A549 (cell line): ENCODE results near the gene BST1.
"Not testable (repeated sequence)": the region's sequence is repeated elsewhere in the genome, so short reads cannot be mapped to it uniquely, and the experiment has no call there.

Experiments
- CTCF ChIP-seq: fragments of >200 bp; sonication (Bioruptor Twin); formaldehyde crosslinking; IDR thresholded peaks from 3 replicates; pipeline ENCODE4 v1.5.1; 2016
- E2F6 ChIP-seq: IDR thresholded peaks from 2 replicates; pipeline ENCODE4 v1.6.1; 2012; ENCODE audit warnings: low read depth, borderline replicate concordance
- EP300 ChIP-seq, 2 experiments: fragments of >200 bp; sonication (Bioruptor Twin); formaldehyde crosslinking; IDR thresholded peaks; 2 replicates in 1 of 2; 3 replicates in 1 of 2; pipeline ENCODE4 v1.6.1; 2016 to 2017
- KDM1A ChIP-seq: fragments of 200-600 bp; sonication (generic); IDR thresholded peaks from 2 replicates; pipeline ENCODE4 v1.6.1; 2016; ENCODE audit warnings: low read depth, mild to moderate bottlenecking
- MAX ChIP-seq: IDR thresholded peaks from 2 replicates; pipeline ENCODE4 v1.6.1; 2012
- MAZ ChIP-seq: fragments of 150-350 bp; IDR thresholded peaks from 2 replicates; pipeline ENCODE4 v1.6.1; 2014; ENCODE audit warnings: antibody characterized with exemption, low read depth, low read length, borderline replicate concordance
- POLR2A ChIP-seq: IDR thresholded peaks from 2 replicates; pipeline ENCODE4 v1.6.1; 2012; ENCODE audit warnings: mild to moderate bottlenecking, low read length
- POLR2AphosphoS2 ChIP-seq: conservative IDR thresholded peaks from 2 replicates; pipeline ENCODE4 v1.6.1; 2012; ENCODE audit warnings: low read length, improper control_type of control experiment, inconsistent platforms
- RAD21 ChIP-seq, 2 experiments: fragments of >200 bp in 1 of 2; sonication (Bioruptor Twin) in 1 of 2; formaldehyde crosslinking in 1 of 2; IDR thresholded peaks in 1 of 2; conservative IDR thresholded peaks in 1 of 2; 2 replicates in 1 of 2; 3 replicates in 1 of 2; pipeline ENCODE4 v1.6.1; 2012 to 2018; ENCODE audit warnings: inconsistent platforms in 1 of 2
- REST ChIP-seq: fragments of 200-600 bp; sonication (generic); IDR thresholded peaks from 2 replicates; pipeline ENCODE4 v1.6.1; 2016; ENCODE audit warnings: antibody characterized with exemption, mild to moderate bottlenecking, moderate library complexity
- USF2 ChIP-seq: fragments of 450-650 bp; IDR thresholded peaks from 2 replicates; pipeline ENCODE4 v1.6.1; 2014; ENCODE audit warnings: antibody characterized with exemption

GRCh38 chr4:15733061-15733460, 30.2 kb downstream of the BST1 start:
- not testable (repeated sequence) for TF ChIP-seq USF2; CTCF; POLR2A; E2F6; POLR2AphosphoS2; MAX; EP300 (IDR thresholded peaks at IDR 0.05); MAZ; KDM1A; RAD21 (conservative IDR thresholded peaks at IDR 0.05 in 1 of 2, IDR thresholded peaks at IDR 0.05 in 1 of 2); REST
